ENCODE measurements around the gene SEMA5A. TPM values are rescaled to one million over a fixed set of nuclear protein-coding genes. Genes with fewer than 3 reads are reported as not detected.

The SEMA5A gene
- polyA plus RNA-seq, 3 donors, result not detected

DNA sequence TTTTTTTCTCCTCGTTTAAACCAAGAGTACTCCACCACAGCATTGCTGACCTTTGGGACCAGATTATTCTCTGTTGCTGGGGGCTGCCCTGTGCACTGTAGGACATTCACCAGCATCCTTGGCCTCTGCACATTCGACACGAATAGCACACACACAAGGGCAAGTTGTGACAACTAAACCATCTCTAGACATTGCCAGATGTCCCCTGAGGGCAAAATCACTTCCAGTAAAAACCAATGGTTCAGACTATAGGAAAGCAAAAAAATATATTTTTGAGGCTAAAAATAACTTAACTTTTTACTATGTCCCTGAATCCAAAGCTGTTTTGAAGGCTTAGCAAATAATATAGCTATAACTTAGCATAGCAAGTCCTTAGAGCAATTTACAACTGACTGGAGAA is 65.9 kb downstream of the SEMA5A start:
- WGBS (ENCODE audit: insufficient coverage), result 90% methylated on average over 2 of the region's 3 CpGs
- Histone ChIP-seq H3K79me2 (ENCODE audit: insufficient read depth, low read length) (no peaks in the 10 kb centered on the region), H3K36me3 (replicated peaks in 1 of 2; ENCODE audit: control insufficient read depth in 1 of 2, insufficient read depth in 2 of 2, low read length in 2 of 2) (no peaks in the 10 kb centered on the region), H3K9ac (ENCODE audit: insufficient read depth, low read length, poor library complexity, severe bottlenecking) (no peak overlapping the region), H3K4me1 (ENCODE audit: control insufficient read depth in 1 of 2, insufficient read depth in 2 of 2, low read length in 2 of 2) (no peaks in the 10 kb centered on the region), H3K27me3 (ENCODE audit: control insufficient read depth in 2 of 2, insufficient read depth in 2 of 2, low read length in 2 of 2) (no peaks in the 10 kb centered on the region), H3K27ac (ENCODE audit: low read depth in 1 of 2, low read length in 2 of 2) (no peak overlapping the region), H2AFZ (ENCODE audit: insufficient read depth, low read depth, low read length, poor library complexity, severe bottlenecking) (no peak overlapping the region), H4K20me1 (ENCODE audit: insufficient read depth, low read length) (no peaks in the 10 kb centered on the region), H3K4me3 (replicated peaks in 1 of 3; ENCODE audit: low read depth in 2 of 3, low read length in 3 of 3) (no peak overlapping the region), H3K4me2 (replicated peaks; ENCODE audit: extremely low read depth, low read length, poor library complexity, severe bottlenecking) (no peak overlapping the region), H3K9me3 (replicated peaks in 1 of 2; ENCODE audit: control insufficient read depth in 1 of 2, insufficient read depth in 1 of 2, low read length in 2 of 2) (peaks cover 25 to 29% of the 10 kb centered on the region in 2 donors)
- H3K9me3 Mint-ChIP-seq, result peaks cover 13 to 39% (median 24%) of the 10 kb centered on the region in 7 donors
- H3K36me3 Mint-ChIP-seq, result no peaks in the 10 kb centered on the region
- TF ChIP-seq, protein P1, sequence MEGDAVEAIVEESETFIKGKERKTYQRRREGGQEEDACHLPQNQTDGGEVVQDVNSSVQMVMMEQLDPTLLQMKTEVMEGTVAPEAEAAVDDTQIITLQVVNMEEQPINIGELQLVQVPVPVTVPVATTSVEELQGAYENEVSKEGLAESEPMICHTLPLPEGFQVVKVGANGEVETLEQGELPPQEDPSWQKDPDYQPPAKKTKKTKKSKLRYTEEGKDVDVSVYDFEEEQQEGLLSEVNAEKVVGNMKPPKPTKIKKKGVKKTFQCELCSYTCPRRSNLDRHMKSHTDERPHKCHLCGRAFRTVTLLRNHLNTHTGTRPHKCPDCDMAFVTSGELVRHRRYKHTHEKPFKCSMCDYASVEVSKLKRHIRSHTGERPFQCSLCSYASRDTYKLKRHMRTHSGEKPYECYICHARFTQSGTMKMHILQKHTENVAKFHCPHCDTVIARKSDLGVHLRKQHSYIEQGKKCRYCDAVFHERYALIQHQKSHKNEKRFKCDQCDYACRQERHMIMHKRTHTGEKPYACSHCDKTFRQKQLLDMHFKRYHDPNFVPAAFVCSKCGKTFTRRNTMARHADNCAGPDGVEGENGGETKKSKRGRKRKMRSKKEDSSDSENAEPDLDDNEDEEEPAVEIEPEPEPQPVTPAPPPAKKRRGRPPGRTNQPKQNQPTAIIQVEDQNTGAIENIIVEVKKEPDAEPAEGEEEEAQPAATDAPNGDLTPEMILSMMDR (IDR thresholded peaks at IDR 0.05), result no peak
- H3K4me3 Mint-ChIP-seq, result no peak overlapping the region
- intact Hi-C loops (cut with micrococcal nuclease), result no loop called here
- no peaks in the 10 kb centered on the region for H3K4me1 Mint-ChIP-seq
- H3K27me3 Mint-ChIP-seq (ENCODE audit: low read depth in 3 of 3), result no peaks in the 10 kb centered on the region
- no peak overlapping the region for H3K27ac Mint-ChIP-seq
- DNase-seq, result no peak

DNA sequence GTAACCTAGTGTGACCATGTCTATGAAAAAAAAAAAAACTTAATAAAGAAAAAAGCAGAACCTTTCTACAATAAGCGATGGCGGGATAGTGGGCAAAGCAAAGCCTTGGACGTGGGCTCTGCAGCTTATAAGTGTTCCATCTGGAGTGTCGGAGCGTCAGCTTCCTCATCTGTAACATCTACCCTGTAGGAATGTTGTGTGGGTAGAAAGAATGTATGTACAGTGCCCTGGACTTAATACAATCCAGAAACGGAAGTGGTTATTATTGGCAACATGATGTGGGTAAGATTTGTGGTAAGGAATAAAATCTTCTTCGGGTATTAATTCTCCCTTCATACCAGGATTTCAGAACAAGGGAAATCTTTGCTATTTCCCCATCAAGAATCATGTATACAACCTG is 66.5 kb downstream of the SEMA5A start:
- no peak overlapping the region for H3K4me3 ChIP-seq (replicated peaks in 1 of 3; ENCODE audit: low read depth in 2 of 3, low read length in 3 of 3)
- H3K4me3 Mint-ChIP-seq, result no peak overlapping the region
- H3K27ac Mint-ChIP-seq, result no peak overlapping the region
- H3K9me3 ChIP-seq (replicated peaks in 1 of 2; ENCODE audit: control insufficient read depth in 1 of 2, insufficient read depth in 1 of 2, low read length in 2 of 2), result peaks cover 25 to 29% of the 10 kb centered on the region in 2 donors
- no peaks in the 10 kb centered on the region for H3K36me3 ChIP-seq (replicated peaks in 1 of 2; ENCODE audit: control insufficient read depth in 1 of 2, insufficient read depth in 2 of 2, low read length in 2 of 2)
- TF ChIP-seq, protein P1 (IDR thresholded peaks at IDR 0.05), result no peak
- no peak for DNase-seq
- peaks cover 13 to 37% (median 27%) of the 10 kb centered on the region in 7 donors for H3K9me3 Mint-ChIP-seq
- intact Hi-C loops (cut with micrococcal nuclease), result no loop called here
- H3K4me2 ChIP-seq (replicated peaks; ENCODE audit: extremely low read depth, low read length, poor library complexity, severe bottlenecking), result no peak overlapping the region
- H3K79me2 ChIP-seq (ENCODE audit: insufficient read depth, low read length), result no peaks in the 10 kb centered on the region
- no peaks in the 10 kb centered on the region for H4K20me1 ChIP-seq (ENCODE audit: insufficient read depth, low read length)
- no peak overlapping the region for H3K9ac ChIP-seq (ENCODE audit: insufficient read depth, low read length, poor library complexity, severe bottlenecking)
- peaks cover 0 to 2% (median 0%) of the 10 kb centered on the region in 3 donors for H3K27me3 Mint-ChIP-seq (ENCODE audit: low read depth in 3 of 3)
- H3K4me1 ChIP-seq (ENCODE audit: control insufficient read depth in 1 of 2, insufficient read depth in 2 of 2, low read length in 2 of 2), result no peaks in the 10 kb centered on the region
- no peaks in the 10 kb centered on the region for H3K27me3 ChIP-seq (ENCODE audit: control insufficient read depth in 2 of 2, insufficient read depth in 2 of 2, low read length in 2 of 2)
- no peaks in the 10 kb centered on the region for H3K4me1 Mint-ChIP-seq
- no peak overlapping the region for H3K27ac ChIP-seq (ENCODE audit: low read depth in 1 of 2, low read length in 2 of 2)
- H3K36me3 Mint-ChIP-seq, result no peaks in the 10 kb centered on the region
- WGBS (ENCODE audit: insufficient coverage), result no CpG with 5 or more reads among the region's 7 CpGs
- no peak overlapping the region for H2AFZ ChIP-seq (ENCODE audit: insufficient read depth, low read depth, low read length, poor library complexity, severe bottlenecking)
